8988T (cell line): ENCODE results near the gene IMPG2.
"Not testable (repeated sequence)": the region's sequence is repeated elsewhere in the genome, so short reads cannot be mapped to it uniquely, and the experiment has no call there.

ENCODE experiments used
- DNase-seq: peaks from one replicate; pipeline ENCODE4 v3.0.0; 2011

Gene IMPG2

DNA sequence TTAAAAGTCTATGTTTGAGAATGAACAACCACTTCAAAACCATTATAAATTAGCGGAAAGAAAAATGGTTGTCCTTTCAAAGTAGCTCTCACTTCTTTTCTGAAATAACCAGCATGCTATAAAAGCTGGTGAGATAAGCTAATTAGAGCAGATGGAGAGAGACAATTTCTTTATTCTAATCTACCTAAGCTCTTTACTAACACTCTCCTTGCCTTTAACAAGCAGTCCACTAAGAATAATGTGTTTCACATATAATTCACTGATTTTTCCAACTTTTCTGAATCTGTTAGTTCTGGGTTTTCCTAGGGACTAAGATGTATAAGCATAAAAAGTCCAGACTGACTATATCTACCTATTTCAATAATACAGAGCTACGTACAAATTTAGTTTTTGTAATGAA, at the start of gene IMPG2:
Gene IMPG2, minus strand, starts transcription at position 101 of the 400 bp plus-strand sequence. CDS start 203 bp downstream, outside the sequence.
- DNase-seq = no peak

DNA sequence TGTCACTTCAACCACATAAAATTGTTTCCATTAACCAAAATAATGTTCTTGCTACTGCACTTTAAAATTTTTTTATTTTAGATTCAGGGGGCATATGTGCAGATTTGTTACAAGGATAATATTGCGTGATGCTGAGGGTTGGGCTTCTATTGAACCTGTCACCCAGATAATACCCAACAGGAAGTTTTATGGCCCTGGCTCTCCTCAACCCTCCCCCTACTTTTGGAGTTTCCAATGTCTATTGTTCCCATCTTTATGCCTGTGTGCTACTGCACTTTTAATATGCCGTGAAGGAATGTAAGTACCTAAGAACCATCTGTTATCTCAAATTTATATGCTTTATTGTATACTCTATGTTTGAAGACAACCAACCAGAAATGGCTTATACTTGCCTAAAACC, 42.0 kb upstream of the IMPG2 start:
- DNase-seq = no peak

GRCh38 chr3:101351829-101352228, 31.5 kb upstream of the IMPG2 start:
- DNase-seq = no peak

DNA sequence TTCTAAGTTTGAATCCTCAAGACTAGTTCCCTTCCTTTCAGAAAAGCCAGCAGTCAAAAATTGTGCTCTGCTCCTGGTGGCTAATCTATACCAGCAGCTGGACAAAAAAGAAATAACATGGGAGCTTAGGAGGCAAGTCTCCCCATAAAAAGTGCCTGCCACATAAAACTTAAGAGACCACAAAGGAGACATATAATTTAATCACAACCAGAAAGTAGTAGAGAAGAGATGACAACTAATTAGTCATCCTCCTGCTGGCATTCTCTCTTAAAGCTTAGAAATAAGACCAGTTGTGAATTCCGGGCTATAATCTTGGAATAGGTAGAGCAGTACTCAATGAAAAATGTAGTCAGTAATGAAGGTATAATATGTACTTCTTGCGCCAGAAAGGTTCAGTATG, 20.2 kb upstream of the IMPG2 start:
- no peak for DNase-seq

DNA sequence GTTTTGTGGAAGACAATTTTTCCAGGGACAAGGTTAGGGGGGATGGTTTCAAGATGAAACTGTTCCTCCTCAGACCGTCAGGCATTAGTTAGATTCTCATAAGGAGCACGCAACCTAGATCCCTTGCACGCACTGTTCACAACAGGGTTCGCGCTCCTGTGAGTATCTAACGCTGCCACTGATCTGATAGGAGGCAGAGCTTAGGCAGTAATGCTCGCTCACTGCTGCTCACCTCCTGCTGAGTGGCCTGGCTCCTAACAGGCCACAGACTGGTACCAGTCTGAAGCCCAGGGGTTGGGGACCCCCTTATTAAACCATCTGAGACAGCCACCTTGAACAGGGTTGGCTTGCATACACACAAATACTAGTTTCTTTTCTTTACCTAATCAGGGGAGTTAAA, 13.5 kb upstream of the IMPG2 start:
- no peak for DNase-seq

GRCh38 chr3:101329016-101329673, 8.8 kb upstream of the IMPG2 start:
- DNase-seq = no peak

DNA sequence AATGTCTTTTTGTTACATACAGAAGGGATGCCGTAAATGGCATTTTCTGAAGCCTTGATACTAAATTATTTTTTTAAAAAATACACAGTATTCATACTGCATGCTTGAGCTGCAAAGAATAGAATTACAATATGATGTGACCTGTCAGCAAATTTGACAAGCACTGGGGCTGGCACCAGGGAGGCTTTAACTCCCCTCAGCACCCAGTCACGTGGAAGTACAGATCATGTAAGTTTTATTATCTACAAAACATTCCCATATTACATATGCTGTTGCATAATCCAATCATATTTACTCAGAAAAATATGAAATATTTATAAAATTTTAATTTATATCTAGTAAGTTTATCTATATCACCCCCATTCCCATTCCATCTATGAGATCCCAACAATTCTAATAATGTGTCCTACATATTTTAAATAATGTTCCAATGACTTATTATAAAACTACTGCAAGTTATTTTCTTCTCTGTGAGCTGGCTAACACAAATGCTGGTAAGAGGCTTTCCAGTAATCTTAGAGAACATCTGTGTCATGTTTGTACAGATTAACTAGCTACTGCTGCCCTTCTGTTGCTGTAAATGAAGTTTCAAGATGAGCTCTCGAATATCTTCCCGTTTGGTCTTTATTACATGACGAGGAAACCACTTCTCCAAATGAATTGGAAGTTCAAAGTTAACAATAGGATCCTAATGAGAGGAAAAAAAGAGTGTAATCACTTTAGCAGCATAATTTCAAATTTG, 5.2 kb upstream of the IMPG2 start:
- DNase-seq = no peak

- DNase-seq = no peak
These were observed 844 bp downstream of the IMPG2 start for GRCh38 chr3:101319531-101319930.

GRCh38 chr3:101312545-101312944, 7.8 kb downstream of the IMPG2 start:
- DNase-seq = no peak

GRCh38 chr3:101311676-101312075, 8.7 kb downstream of the IMPG2 start:
- no peak for DNase-seq

DNA sequence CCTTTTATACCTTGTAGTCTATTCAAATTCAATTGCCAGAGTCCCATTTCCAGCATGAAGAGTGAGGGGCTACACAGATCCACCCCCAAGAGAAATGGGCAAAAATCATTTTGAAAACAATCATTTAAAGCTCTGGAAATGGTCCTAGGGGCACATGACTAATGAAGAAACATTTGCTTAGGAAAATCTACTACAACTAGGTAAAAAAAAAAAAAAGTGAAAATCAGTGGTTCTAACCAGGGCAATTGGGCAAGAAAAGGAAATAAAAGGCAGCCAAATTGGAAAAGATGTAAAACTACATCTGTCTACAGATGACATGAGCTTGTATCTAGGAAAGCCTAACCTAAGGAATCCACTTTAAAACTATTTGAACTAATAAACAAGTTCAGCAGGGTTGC, 9.4 kb downstream of the IMPG2 start:
- DNase-seq = no peak

- not testable (repeated sequence) for DNase-seq
These were observed 12.1 kb downstream of the IMPG2 start for GRCh38 chr3:101308147-101308772.

GRCh38 chr3:101303836-101304235, 16.5 kb downstream of the IMPG2 start:
- no peak for DNase-seq

DNA sequence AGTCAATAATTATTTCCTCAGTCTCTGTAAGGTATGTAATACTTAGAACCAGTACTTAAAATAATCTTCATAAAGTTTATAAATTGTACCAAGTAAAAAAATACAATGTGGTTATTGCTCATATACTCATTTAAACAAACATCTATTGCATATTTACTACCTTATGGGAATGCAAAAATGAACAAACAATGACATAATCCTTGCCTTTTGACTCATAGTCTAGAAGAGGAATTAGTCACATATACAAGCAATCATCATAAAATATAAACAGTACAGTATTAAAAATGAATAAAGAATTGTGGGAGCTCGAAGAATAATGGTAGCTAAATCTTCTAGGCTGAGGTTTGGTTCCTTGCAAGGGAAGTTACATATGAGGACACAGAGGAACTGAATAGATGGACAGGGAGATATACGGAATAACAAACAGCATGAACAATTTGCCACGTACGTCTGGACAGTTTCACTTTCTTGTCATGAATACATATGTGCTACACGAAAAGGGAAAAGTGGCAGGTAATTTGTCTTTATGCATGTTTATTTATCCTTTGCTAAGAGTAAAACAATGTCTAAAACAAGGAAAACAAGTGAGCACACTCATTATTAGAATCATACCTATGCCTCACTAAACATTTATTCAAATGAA, 17.2 kb downstream of the IMPG2 start:
- no peak for DNase-seq

DNA sequence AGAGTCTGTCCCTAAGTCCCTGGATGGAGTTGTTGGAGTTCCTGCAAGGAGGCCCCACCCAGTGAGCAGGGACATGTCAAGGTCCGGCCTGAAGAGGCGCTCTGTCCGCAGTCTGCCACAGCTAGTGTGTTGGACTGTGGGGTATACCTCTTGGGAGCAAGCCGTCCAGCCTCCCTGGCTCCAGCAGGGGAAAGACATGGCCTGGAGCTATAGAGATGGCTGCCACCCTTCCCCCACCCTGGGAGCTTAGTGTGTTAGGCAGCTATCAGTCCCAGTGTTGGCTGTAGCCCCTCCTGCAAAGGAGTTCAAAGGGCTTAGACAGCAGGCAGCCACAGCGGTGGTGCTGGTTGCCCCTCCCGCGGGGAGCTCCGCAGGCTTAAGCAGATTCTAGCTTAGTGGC, 20.3 kb downstream of the IMPG2 start:
- no peak for DNase-seq

GRCh38 chr3:101292027-101292426, 28.3 kb downstream of the IMPG2 start:
- DNase-seq = no peak

GRCh38 chr3:101288294-101288693, 32.1 kb downstream of the IMPG2 start:
- no peak for DNase-seq

- no peak for DNase-seq
These were observed 35.6 kb downstream of the IMPG2 start for GRCh38 chr3:101284757-101285156.

DNA sequence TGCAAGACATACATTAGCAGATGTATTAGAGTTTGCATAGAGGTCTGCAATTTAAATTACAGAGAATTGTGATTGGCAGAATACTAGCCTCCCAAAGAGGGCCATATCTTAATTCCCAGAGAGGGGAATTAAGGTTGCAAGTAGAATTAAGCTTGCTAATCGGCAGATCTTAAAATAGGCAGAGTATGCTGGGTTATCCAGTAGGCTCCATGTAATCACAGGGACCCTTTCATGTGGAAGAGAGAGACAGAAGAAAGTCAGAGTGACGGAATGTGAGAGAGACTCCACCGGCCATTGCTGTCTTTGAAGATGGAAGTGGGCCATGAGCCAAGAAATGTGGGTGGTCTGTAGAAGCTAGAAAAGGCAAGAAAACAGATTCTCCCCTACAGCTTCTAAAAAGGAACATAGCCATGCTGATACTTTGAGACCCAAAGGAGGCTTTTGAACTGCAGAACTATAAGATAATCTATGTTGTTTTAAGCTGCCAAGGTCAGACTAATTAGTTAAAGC, 38.8 kb downstream of the IMPG2 start:
- DNase-seq = no peak

DNA sequence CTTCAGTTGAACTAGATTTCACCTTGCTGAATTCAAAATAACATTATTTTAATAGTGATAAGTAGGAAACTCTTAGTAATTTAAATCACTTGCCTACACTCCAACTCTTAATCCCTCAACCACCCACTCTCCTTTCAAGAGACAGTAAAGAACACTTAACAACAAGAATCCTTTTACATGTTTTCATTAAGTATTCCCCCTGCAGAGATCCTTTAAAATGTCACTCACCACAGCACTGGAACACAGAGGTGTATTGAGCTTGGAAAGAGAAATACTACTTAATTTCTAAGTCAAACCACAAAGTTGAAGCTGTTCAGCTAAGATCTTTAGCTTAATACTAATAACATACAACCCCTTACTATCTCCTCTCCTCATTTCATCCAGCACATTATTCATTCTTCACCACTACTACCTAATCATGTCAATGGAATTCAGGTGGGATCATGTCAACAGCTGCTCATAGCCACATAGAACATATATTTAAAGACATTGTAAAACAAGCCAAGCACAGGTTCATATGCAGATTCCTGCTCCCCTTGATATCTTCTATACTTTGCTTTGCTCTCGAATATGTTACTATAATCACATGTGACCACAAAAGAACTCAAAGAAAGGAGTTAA, 40.5 kb downstream of the IMPG2 start:
- no peak for DNase-seq

DNA sequence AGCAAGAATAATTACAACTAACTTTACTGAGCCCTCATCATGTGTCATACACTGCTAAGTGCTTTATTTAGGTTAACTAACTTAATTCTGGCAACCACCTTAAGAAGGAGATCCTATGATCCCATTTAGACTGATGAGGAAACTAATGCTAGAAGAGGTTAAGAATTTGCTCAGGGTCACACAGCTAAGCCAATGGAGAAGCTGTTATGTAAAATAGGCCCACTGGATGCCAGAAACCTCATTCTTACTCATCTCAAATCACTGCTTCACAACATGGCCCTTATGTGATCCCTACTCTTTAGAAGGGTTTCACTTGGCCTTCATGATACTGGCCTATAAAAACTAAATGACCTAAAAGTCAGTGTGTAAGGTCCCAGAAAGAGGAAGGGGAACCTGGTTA, 41.2 kb downstream of the IMPG2 start:
- DNase-seq = no peak

DNA sequence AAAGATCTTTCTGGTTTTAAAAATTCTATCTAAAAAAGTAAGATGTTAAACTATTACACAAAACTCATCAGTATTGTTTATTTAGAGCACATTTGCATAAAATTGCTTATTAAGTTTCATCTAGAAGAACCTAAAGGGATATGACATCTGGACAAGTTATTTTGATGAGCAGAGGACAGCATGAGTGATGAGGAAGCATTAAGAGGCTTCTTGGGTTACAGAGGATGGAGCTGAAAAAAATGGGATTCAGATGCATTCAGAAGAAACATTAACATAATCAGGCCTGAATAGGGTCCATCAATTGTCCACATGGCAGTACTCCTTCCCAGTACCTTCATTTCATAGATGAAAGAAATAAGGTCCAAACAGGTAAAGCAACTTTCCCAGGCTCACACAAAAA, 41.6 kb downstream of the IMPG2 start:
- DNase-seq = no peak

DNA sequence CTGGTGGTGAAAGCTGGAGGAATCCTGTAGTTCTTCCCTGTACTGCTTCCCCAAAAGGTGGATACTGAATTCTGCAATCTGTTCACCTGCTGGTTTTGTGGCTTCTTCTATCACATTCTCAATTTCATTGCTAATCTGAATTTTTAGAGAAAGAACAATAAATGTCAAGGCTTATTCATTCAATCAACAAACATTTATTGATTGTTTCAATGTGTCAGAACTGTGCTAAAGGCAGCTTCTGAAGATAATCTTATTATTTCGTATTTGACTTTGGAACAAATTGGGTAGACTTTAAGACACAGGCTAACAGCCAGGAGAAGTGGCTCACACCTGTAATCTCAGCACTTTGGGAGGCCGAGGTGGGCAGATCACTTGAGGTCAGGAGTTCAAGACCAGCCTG, 46.8 kb downstream of the IMPG2 start:
- no peak for DNase-seq
